Smooth muscle cell (in vitro differentiated cells): Measurements from ENCODE around the gene RSF1. TPM values are rescaled to one million over a fixed set of nuclear protein-coding genes. Genes with fewer than 3 reads are reported as not detected.

Experiments
- DNase-seq: peaks from one replicate; lab custom pipeline; 2025; ENCODE audit not compliant: unreplicated experiment; lab: John Stamatoyannopoulos, UW
- H2AFZ ChIP-seq: fragments of 200-600 bp; sonication (generic); 2 replicates; pipeline ENCODE4 v1.6.0; 2016; ENCODE audit warnings: antibody characterized with exemption, low read depth, mild to moderate bottlenecking
- H3F3A ChIP-seq: fragments of 200-600 bp; sonication (generic); 2 replicates; pipeline ENCODE4 v1.6.0; 2017; ENCODE audit warnings: antibody characterized with exemption, low read depth
- H3K27ac ChIP-seq: fragments of 200-600 bp; sonication (generic); 2 replicates; pipeline ENCODE4 v1.5.1; 2016; ENCODE audit warnings: low read depth, mild to moderate bottlenecking
- H3K27me3 ChIP-seq: fragments of 200-600 bp; sonication (generic); 2 replicates; pipeline ENCODE4 v1.6.1; 2016; ENCODE audit warnings: low read depth, mild to moderate bottlenecking
- H3K36me3 ChIP-seq: fragments of 200-600 bp; sonication (generic); 2 replicates; pipeline ENCODE4 v1.5.1; 2016; ENCODE audit warnings: low read depth
- H3K4me1 ChIP-seq: fragments of 200-600 bp; sonication (generic); 2 replicates; pipeline ENCODE4 v1.5.1; 2016; ENCODE audit warnings: low read depth
- H3K4me2 ChIP-seq: fragments of 200-600 bp; sonication (generic); 2 replicates; pipeline ENCODE4 v1.6.0; 2016; ENCODE audit warnings: mild to moderate bottlenecking
- H3K4me3 ChIP-seq: fragments of 200-600 bp; sonication (generic); 2 replicates; pipeline ENCODE4 v1.5.1; 2016; ENCODE audit warnings: mild to moderate bottlenecking
- H3K79me2 ChIP-seq: fragments of 200-600 bp; sonication (generic); 2 replicates; pipeline ENCODE4 v1.6.0; 2016; ENCODE audit warnings: low read depth, mild to moderate bottlenecking
- H3K9ac ChIP-seq: fragments of 200-600 bp; sonication (generic); 2 replicates; pipeline ENCODE4 v1.6.0; 2016; ENCODE audit warnings: low read depth
- H3K9me3 ChIP-seq: fragments of 200-600 bp; sonication (generic); replicated peaks from 2 replicates; pipeline ENCODE4 v1.5.1; 2016; ENCODE audit warnings: low read depth
- H4K20me1 ChIP-seq: fragments of 200-600 bp; sonication (generic); 2 replicates; pipeline ENCODE4 v1.6.0; 2016; ENCODE audit warnings: low read depth
- CTCF ChIP-seq: fragments of 200-600 bp; sonication (generic); IDR thresholded peaks from 2 replicates; pipeline ENCODE4 v1.5.1; 2017; ENCODE audit warnings: borderline replicate concordance, mild to moderate bottlenecking, antibody characterized with exemption; ENCODE audit not compliant: insufficient read depth, poor library complexity, severe bottlenecking
- WGBS: methylation state at CpG from one replicate; pipeline ENCODE4 v1.1.7; 2016; ENCODE audit warnings: low lambda C conversion rate; 5-methylcytosine and 5-hydroxymethylcytosine counted together
- polyA plus RNA-seq: library from polyadenylated mRNA; unstranded; fragments of >200 nt; fragmentation: Nextera tagmentation; extraction: Ambion mirVana; gene quantifications from 2 replicates; pipeline ENCODE4 v1.2.1, GENCODE V29; 2016
- total RNA-seq: library from RNA; depleted of rRNA; stranded (reverse); fragments of >200 nt; gene quantifications from 2 replicates; pipeline ENCODE4 v1.2.3, GENCODE V29; 2014

RSF1 gene
- total and polyA plus RNA-seq, 2 experiments from 2014 or later = 39.6 to 62.6 TPM

- Histone ChIP-seq H3K27ac (no peak overlapping the region), H3K9me3 (no peaks in the 10 kb centered on the region), H3K79me2 (no peaks in the 10 kb centered on the region), H3K4me3 (no peak overlapping the region), H3K36me3 (peaks cover 13% of the 10 kb centered on the region), H3K9ac (no peak overlapping the region), H3K4me1 (no peaks in the 10 kb centered on the region), H3K4me2 (no peak overlapping the region), H3K27me3 (no peaks in the 10 kb centered on the region), H2AFZ (no peak overlapping the region), H3F3A (no peaks in the 10 kb centered on the region), H4K20me1 (peaks cover 4% of the 10 kb centered on the region)
- DNase-seq = no peak
- TF ChIP-seq CTCF = no peak
Measured at GRCh38 chr11:77697865-77698264, 122.7 kb downstream of the RSF1 start.

- Histone ChIP-seq H3K36me3 (peaks cover 21% of the 10 kb centered on the region), H3K9ac (no peak overlapping the region), H3K27me3 (no peaks in the 10 kb centered on the region), H3K4me3 (no peak overlapping the region), H3K9me3 (no peaks in the 10 kb centered on the region), H2AFZ (no peak overlapping the region), H3K27ac (no peak overlapping the region), H3K4me1 (no peaks in the 10 kb centered on the region), H3F3A (no peaks in the 10 kb centered on the region), H3K79me2 (no peaks in the 10 kb centered on the region), H3K4me2 (no peak overlapping the region), H4K20me1 (peaks cover 4% of the 10 kb centered on the region)
- WGBS = 94% methylated on average over 1 of the region's 1 CpG
- TF ChIP-seq CTCF = no peak
- DNase-seq = no peak
Measured at GRCh38 chr11:77695417-77695816, 125.1 kb downstream of the RSF1 start.

GRCh38 chr11:77690649-77691048, 129.9 kb downstream of the RSF1 start:
- Histone ChIP-seq H3K36me3 (peaks cover 27% of the 10 kb centered on the region), H3K9ac (no peak overlapping the region)
- TF ChIP-seq CTCF = no peak

GRCh38 chr11:77687088-77687487, 133.4 kb downstream of the RSF1 start:
- Histone ChIP-seq H3K27me3 (no peaks in the 10 kb centered on the region), H2AFZ (no peak overlapping the region), H3K36me3 (peaks cover 43% of the 10 kb centered on the region), H3K9ac (no peak overlapping the region), H3K79me2 (no peaks in the 10 kb centered on the region), H3K4me3 (no peak overlapping the region), H3K4me1 (no peaks in the 10 kb centered on the region), H3K4me2 (no peak overlapping the region), H3K9me3 (no peaks in the 10 kb centered on the region), H4K20me1 (no peaks in the 10 kb centered on the region), H3F3A (no peaks in the 10 kb centered on the region), H3K27ac (no peak overlapping the region)
- no peak for DNase-seq
- no peak for TF ChIP-seq CTCF

More at GRCh38 chr11:77690649-77691048, 129.9 kb downstream of the RSF1 start:
- Histone ChIP-seq H4K20me1 (peaks cover 4% of the 10 kb centered on the region), H3K4me1 (no peaks in the 10 kb centered on the region), H3K27me3 (no peaks in the 10 kb centered on the region), H3F3A (no peaks in the 10 kb centered on the region), H3K9me3 (no peaks in the 10 kb centered on the region), H3K79me2 (no peaks in the 10 kb centered on the region), H3K4me2 (no peak overlapping the region), H2AFZ (no peak overlapping the region), H3K27ac (no peak overlapping the region), H3K4me3 (no peak overlapping the region)
- no peak for DNase-seq
- 93% methylated on average over 3 of the region's 3 CpGs for WGBS
